DND-41 (cell line): ENCODE data around the gene MS4A8.
"Not testable (repeated sequence)": the region's sequence is repeated elsewhere in the genome, so short reads cannot be mapped to it uniquely, and the experiment has no call there.

ENCODE experiments used
- ATAC-seq: fragments of 200-7000 bp; cut with Tn5 transposase; 3 replicates; pipeline ENCODE4 v1.9.1; 2021; ENCODE audit warnings: low read depth; ENCODE audit not compliant: insufficient read depth
- DNase-seq: peaks from one replicate; pipeline ENCODE4 v3.0.0-alpha.2; 2020
- H2AFZ ChIP-seq: 2 replicates; pipeline ENCODE4 v1.6.0; 2012; ENCODE audit warnings: low read depth, low read length
- H3K27ac ChIP-seq: 2 replicates; pipeline ENCODE4 v1.5.1; 2012; ENCODE audit warnings: low read length, inconsistent platforms
- H3K27me3 ChIP-seq: fragments of 200-600 bp; sonication (generic); 2 replicates; pipeline ENCODE4 v1.6.0; 2012; ENCODE audit warnings: low read length, mild to moderate bottlenecking, inconsistent platforms; ENCODE audit not compliant: insufficient read depth, poor library complexity
- H3K36me3 ChIP-seq: 2 replicates; pipeline ENCODE4 v1.5.1; 2012; ENCODE audit warnings: low read length, inconsistent platforms; ENCODE audit not compliant: insufficient read depth
- H3K4me1 ChIP-seq: 2 replicates; pipeline ENCODE4 v1.5.1; 2012; ENCODE audit warnings: mild to moderate bottlenecking, low read length; ENCODE audit not compliant: insufficient read depth
- H3K4me2 ChIP-seq: 2 replicates; pipeline ENCODE4 v1.6.0; 2012; ENCODE audit warnings: mild to moderate bottlenecking, moderate library complexity, low read length, inconsistent platforms; ENCODE audit not compliant: insufficient read depth
- H3K4me3 ChIP-seq, 2 experiments: fragments of 200-600 bp in 1 of 2; shearing (Covaris generic) in 1 of 2; 2 replicates each; pipeline ENCODE4 v1.5.1; 2012 to 2016; ENCODE audit warnings: inconsistent platforms in 2 of 2, low read length in 2 of 2, mild to moderate bottlenecking in 2 of 2, low read depth in 1 of 2, moderate library complexity in 1 of 2
- H3K79me2 ChIP-seq: 2 replicates; pipeline ENCODE4 v1.6.0; 2012; ENCODE audit warnings: low read length, inconsistent platforms; ENCODE audit not compliant: insufficient read depth
- H3K9ac ChIP-seq: 2 replicates; pipeline ENCODE4 v1.6.0; 2012; ENCODE audit warnings: low read depth, mild to moderate bottlenecking, inconsistent platforms, low read length, moderate library complexity
- H3K9me3 ChIP-seq: 2 replicates; pipeline ENCODE4 v1.5.1; 2012; ENCODE audit warnings: low read length, moderate library complexity, mild to moderate bottlenecking, inconsistent platforms; ENCODE audit not compliant: insufficient read depth, severe bottlenecking
- H4K20me1 ChIP-seq: 2 replicates; pipeline ENCODE4 v1.6.0; 2012; ENCODE audit warnings: low read length; ENCODE audit not compliant: insufficient read depth
- CTCF ChIP-seq: IDR thresholded peaks from 2 replicates; pipeline ENCODE4 v1.5.1; 2012; ENCODE audit warnings: borderline replicate concordance, low read length, moderate library complexity, mild to moderate bottlenecking; ENCODE audit not compliant: poor library complexity, severe bottlenecking; ENCODE audit errors: extremely low read depth
- EZH2 ChIP-seq: IDR thresholded peaks from 3 replicates; pipeline ENCODE4 v1.6.1; 2012; ENCODE audit warnings: borderline replicate concordance, low read depth, mild to moderate bottlenecking, moderate library complexity, low read length, inconsistent platforms; ENCODE audit not compliant: severe bottlenecking

Gene MS4A8

GRCh38 chr11:60679879-60680278, 19.5 kb upstream of the MS4A8 start:
- DNase-seq (no peak), ATAC-seq (no peak)
- Histone ChIP-seq H3K4me1 (no peaks in the 10 kb centered on the region), H3K9ac (no peak overlapping the region), H2AFZ (no peak overlapping the region), H3K27ac (no peak overlapping the region), H3K4me2 (no peak overlapping the region), H4K20me1 (no peaks in the 10 kb centered on the region), H3K79me2 (no peaks in the 10 kb centered on the region), H3K27me3 (no peaks in the 10 kb centered on the region), H3K9me3 (peaks cover 31% of the 10 kb centered on the region), H3K4me3 (no peak overlapping the region), H3K36me3 (no peaks in the 10 kb centered on the region)
- TF ChIP-seq EZH2 (no peak), CTCF (no peak)

GRCh38 chr11:60680455-60681119, 18.8 kb upstream of the MS4A8 start:
- H3K9me3 ChIP-seq, result peaks cover 31% of the 10 kb centered on the region
- no peaks in the 10 kb centered on the region for H3K27me3 ChIP-seq
- no peaks in the 10 kb centered on the region for H4K20me1 ChIP-seq
- H2AFZ ChIP-seq, result no peak overlapping the region
- no peaks in the 10 kb centered on the region for H3K4me1 ChIP-seq
- no peak overlapping the region for H3K4me3 ChIP-seq
- DNase-seq (no peak), ATAC-seq (no peak)
- H3K4me2 ChIP-seq, result no peak overlapping the region
- TF ChIP-seq EZH2 (no peak), CTCF (no peak)
- H3K27ac ChIP-seq, result no peak overlapping the region
- no peaks in the 10 kb centered on the region for H3K36me3 ChIP-seq
- H3K79me2 ChIP-seq, result no peaks in the 10 kb centered on the region
- H3K9ac ChIP-seq, result no peak overlapping the region

GRCh38 chr11:60684541-60684848, 14.9 kb upstream of the MS4A8 start:
- not testable (repeated sequence) for H3K79me2 ChIP-seq, H3K9me3 ChIP-seq, ATAC-seq, H3K4me3 ChIP-seq, H3K36me3 ChIP-seq, H3K4me1 ChIP-seq, H3K27me3 ChIP-seq, H4K20me1 ChIP-seq, H3K9ac ChIP-seq, H3K4me2 ChIP-seq, H3K27ac ChIP-seq, DNase-seq, H2AFZ ChIP-seq

- TF ChIP-seq CTCF, result no peak
- no peak for TF ChIP-seq EZH2
- Histone ChIP-seq H3K9me3 (no peaks in the 10 kb centered on the region), H3K79me2 (no peaks in the 10 kb centered on the region), H3K27me3 (no peaks in the 10 kb centered on the region), H4K20me1 (no peaks in the 10 kb centered on the region), H2AFZ (no peak overlapping the region), H3K9ac (no peak overlapping the region), H3K27ac (no peak overlapping the region), H3K36me3 (no peaks in the 10 kb centered on the region), H3K4me3 (no peak overlapping the region), H3K4me1 (no peaks in the 10 kb centered on the region), H3K4me2 (no peak overlapping the region)
- ATAC-seq (no peak), DNase-seq (no peak)
These were observed 7.8 kb upstream of the MS4A8 start for GRCh38 chr11:60691661-60692060.
